Stimulated activated CD4-positive, alpha-beta T cell treated with anti-CD3 and anti-CD28 coated beads, TNF-alpha, amount 100 ng/mL, for 4 hours (primary cell): ENCODE data around the gene RBL1.
A peak's percentile ranks its signal among the peaks of the same experiment; 100 is the strongest.
"Not testable (repeated sequence)": the region's sequence is repeated elsewhere in the genome, so short reads cannot be mapped to it uniquely, and the experiment has no call there.

ENCODE experiments used
- DNase-seq, 3 experiments: peaks; one replicate each; pipeline ENCODE4 v3.0.0-alpha.2; 2020; ENCODE audit warnings: low read depth in 3 of 3

Gene RBL1

DNA sequence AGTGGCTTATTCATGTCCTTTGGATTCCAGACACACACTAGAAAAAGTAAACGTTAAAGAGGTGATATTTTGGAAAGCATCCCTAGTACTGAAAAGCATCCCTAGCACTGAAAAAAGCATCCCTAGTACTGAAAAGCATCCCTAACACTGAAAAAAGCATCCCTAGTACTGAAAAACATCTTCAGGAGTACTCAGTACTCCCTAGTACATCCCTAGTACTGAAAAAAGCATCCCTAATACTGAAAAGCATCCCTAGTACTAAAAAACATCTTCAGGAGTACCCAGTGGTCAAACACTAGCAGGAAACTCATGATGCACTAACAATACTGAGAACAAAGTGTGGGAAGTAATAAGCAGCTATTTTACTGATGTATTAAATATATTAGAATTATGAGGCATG, 98.7 kb downstream of the RBL1 start:
- DNase-seq = no peak

DNA sequence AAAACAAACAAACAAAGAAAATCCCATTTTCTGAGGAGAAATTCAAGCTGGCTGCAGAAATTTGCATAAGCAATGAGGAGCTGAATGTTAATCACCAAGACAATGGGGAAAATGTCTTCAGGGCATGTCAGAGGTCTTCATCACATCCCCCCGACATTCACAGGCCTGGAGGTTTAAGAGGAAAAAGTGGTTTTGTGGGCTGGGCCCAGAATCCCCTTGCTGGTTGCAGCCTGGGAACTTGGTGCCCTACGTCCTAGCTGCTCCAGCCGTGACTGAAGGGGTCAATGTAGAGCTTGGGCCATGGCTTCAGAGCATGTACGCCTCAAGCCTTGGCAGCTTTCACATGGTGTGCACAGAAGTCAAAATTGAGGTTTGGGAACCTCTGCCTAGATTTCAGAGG, 101.6 kb downstream of the RBL1 start:
- not testable (repeated sequence) for DNase-seq

DNA sequence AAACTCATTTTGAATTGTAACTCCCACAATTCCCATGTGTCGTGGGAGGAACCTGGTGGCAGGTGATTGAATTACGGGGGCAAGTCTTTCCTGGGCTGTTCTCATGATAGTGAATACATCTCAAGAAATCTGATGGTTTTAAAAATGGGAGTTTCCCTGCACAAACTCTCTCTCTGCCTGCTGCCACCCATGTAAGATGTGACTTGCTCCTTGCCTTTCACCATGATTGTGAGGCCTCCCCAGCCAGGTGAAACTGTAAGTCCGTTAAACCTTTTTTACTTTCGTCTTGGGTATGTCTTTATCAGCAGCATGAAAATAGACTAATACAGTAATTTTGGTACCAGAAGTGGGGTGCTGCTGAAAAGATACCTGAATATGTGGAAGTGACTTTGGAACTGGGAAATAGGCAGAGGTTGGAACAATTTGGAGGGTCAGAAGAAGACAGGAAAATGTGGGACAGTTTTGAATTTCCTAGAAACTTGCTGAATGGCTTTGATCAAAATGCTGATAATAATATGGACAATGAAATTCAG, 102.9 kb downstream of the RBL1 start:
- DNase-seq = no peak

DNA sequence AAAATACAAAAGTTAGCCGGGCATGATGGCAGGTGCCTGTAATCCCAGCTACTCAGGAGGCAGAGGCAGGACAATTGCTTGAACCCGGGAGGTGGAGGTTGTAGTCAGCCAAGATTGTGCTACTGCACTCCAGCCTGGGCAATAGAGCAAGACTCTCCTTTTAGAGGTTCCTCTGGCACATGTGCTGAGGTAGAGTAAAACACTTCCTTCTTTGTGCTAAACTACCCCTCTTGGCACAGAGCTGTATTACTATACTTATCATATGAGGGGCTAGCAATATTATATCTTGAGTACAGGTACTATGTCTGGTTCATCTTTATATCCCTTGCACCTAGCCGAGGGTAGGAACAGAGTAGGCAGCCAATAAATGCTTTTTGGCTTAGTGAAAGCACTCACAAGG, 104.1 kb downstream of the RBL1 start:
- no peak for DNase-seq

DNA sequence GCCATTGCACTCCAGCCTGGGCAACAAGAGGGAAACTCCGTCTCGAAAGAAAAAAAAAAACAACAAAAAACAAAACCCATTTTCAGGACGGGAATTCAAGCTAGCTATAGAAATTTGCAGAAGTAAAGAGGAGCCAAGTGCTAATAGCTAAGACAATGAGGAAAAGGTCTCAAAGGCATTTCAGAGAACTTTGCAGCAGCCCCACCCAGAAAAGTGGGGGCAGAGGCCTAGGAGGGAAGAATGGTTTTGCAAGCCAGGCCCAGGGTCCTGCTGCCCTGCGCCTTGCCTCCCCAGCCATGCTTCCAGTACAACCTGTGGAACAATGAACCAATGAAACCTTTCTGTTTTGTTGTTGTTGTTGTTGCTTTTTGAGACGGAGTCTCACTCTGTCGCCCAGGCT, 106.0 kb downstream of the RBL1 start:
- no peak for DNase-seq

DNA sequence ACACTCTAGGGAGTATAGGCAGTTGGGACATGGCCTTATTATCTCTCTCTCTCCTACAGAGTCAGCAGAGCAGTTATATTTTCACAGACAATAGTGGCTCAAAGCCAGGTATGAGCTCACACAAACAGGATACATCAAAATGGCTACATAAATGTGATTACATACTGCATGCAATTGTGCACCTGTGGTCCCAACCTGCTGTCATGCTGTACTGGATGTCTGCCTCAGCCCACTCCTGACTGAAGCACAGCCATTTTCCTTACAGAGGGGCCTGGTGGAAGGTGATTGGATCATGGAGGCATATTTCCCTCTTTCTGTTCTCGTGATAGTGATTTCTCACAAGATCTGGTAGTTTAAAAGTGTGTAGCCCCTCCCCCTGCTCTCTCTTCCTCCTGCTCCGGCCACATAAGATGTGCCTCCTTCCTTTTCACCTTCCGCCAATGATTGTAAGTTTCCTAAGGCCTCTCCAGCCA, 107.3 kb downstream of the RBL1 start:
- no peak for DNase-seq

DNA sequence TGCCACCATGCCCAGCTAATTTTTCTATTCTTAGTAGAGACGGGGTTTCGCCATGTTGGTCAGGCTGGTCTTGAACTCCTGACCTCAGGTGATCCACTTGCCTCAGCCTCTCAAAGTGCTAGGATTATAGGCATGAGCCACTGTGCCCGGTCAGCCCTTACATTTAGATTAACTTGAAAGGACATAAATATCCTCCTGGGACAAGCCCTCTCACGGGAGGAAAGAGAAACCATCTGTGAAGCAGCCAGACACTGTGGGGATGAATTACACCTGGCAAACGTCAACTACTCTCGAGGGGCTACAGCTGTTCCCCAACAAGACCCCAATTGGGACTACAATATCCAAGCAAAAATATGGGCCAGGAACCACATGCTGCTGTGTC, 111.5 kb downstream of the RBL1 start:
- DNase-seq = no peak

DNA sequence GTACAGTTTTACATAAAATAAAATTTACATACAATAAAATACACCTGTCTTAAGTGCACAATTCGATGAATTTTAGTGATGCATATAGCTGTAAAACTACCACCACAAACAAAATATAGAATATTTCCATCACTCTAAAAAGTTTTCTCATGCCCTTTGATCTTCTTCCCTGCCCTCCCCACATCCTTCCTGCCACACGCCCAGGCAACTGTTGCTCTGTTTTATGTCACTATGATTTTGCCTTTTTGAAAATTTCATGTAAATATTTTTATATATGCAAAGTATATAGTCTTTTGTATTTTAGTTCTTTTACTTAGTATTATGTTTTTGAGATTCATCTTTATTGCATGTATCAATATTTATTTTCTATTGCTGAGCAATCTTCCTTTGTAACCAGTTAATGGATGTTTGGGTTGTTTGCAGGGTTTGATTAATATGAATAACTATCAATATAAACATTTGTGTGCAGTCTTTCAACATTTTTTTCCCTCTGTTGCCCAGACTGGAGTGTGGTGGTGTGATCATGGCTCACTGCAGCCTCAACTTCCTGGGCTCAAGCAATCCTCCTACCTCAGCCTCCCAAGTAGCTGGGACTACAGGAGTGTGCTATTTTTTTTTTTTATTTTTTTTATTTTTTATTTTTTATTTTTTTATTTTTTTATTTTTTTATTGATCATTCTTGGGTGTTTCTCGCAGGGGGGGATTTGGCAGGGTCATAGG, 120.5 kb downstream of the RBL1 start:
- peak in 2 of 3 experiments; percentile 31 to 35 for DNase-seq

DNA sequence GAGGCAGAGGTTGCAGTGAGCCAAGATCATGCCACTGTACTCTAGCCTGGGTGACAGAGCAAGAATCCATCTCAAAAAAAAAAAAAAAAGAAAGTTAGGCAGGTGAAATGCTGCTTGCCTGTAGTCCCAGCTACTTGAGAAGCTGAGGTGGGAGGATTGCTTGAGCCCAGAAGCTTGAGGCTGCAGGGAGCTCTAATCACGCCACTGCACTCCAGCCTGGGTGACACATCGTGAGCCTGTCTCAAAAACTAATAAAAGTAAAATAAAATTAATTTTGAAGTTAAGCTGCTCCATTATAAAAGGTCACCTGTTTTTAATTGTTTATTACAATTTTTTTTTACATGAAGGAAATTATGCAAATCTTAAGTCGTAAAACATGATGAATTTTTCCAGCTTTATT, 121.1 kb downstream of the RBL1 start:
- DNase-seq = no peak

DNA sequence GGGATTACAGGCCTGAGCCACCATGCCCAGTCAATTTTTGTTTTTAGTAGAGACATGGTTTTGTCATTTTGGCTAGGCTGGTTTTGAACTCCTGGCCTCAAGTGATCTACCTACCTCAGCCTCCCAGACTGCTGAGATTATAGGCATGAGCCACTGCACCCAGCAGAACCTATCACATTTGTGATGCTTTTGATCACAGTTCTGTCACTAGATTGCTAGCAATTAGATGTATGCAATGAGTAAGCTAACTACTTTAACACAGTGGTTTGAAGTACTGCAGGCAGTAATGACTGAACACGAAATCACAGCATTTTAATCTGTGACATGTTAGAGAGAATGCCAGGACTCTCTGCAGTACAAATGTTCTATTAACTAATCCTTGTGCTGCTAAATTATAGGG, 124.7 kb downstream of the RBL1 start:
- DNase-seq = no peak

DNA sequence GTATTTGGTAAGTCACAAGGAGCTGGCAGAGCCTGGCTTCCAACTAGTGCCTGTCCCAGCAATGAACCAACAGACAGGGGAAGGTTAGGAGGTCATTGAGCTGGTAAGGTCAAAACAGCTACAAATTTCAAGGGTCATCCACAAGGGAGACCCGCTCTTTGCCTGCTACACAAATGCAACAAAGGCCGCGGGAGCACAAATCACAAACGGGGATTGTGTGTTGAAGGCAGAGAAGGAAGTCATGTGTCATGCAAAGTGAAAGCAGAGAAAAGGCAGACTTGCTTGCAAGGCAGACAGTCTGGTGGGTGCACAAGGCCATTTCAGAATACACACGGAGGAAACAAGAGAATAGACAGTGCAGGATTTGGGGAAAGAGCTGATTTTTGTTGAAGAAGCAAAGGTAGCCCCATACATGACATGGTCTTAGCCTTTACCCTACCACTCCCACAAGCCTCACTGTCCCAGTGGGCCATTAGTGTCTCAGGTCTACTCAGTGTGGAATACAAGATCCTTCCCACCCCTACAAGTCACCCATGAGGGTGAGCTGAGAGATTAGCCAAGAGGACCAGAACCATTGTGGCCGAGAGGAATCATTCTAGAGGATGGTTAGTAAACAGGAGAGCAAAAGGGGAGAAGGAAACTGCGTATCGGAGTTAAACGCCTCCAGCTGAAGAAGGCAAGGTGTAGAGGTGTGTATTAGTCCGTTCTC, 126.2 kb downstream of the RBL1 start:
- peak in 1 of 3 experiments; percentile 18 for DNase-seq

DNA sequence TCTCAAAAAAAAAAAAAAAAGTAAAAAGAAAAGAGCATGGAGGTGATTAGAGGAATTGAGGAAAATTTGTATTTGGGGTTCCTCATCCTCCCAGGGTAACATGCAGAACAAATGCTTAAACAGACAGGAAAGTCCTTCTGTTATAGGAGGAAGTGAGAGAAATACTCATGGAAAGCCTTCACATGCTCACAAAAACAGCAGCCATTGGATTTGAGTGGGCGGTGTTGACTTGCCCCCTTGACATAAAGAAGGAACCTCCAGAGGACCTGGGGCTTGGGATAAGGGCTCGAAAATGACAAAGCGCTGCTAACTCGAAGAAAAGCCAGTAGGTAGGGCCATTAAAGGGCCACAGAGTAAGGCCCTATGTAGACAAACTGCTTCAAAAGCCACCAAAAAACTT, 126.7 kb downstream of the RBL1 start:
- no peak for DNase-seq

DNA sequence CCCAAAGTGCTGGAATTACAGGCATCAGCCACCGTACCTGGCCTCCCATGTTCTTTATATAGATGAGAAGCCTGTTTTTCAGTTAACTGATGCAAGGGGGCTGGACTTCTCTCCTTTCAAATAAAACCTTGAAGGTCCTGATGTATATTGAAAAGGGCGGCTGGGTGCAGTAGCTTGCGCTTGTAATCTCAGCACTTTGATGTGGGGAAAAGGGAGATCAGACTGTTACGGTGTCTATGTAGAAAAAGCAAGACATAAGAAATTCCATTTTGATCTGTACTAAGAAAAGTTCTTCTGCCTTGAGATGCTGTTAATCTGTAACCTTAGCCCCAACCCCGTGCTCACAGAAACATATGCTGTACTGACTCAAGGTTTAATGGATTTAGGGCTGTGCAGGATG, 128.2 kb downstream of the RBL1 start:
- no peak for DNase-seq

DNA sequence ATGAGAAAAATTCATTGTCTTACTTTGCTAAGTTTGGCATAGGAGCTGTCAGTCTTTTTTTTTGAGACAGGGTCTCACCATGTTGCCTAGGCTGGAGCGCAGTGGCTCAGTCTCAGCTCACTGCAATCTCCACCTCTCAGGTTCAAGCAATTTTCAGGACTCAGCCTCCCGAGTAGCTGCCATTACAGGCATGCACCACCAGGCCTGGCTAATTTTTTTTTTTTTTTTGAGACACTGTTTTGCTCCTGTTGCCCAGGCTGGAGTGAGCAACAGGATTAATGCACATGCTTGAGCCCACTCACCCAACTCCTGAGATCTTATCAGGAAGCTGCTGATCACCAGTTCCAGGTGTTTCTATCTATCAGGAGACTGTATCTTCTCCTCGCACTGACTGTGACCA, 128.8 kb downstream of the RBL1 start:
- not testable (repeated sequence) for DNase-seq

DNA sequence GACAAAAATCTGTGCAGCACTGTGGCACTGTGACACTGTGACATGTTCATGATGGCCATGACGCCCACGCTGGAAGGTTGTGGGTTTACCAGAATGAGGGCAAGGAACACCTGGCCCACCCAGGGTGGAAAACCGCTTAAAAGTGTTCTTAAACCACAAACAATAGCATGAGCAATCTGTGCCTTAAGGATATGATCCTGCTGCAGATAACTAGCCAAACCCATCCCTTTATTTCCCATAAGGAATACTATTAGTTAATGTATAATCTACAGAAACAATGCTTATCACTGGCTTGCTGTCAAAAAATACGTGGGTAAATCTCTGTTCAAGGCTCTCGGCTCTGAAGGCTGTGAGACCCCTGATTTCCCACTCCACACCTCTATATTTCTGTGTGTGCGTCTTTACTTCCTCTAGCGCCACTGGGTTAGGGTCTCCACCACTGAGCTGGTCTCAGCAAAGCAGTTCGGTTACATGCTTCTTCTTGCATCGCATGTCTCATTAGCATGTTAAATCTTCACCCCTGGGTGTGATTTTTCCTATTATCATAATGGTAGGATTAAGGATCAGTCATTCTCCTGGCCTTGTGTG, 133.3 kb downstream of the RBL1 start:
- DNase-seq = not testable (repeated sequence)

DNA sequence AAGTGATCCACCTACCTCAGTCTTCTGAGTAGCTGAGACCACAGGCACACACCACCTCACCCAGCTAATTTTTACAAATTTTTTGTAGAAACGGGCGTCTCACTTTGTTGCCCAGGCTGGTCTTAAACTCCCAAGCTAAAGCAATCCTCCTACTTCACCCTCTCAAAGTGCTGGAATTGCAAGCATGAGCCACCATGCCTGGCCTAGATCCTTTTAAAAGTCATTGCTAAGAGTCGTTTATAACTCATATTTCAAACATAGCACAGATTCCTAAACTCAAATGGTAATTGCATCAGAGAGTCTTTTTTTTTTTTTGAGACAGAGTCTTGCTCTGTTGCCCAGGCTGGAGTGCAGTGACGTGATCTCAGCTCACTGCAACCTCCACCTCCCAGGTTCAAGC, 136.6 kb downstream of the RBL1 start:
- no peak for DNase-seq

DNA sequence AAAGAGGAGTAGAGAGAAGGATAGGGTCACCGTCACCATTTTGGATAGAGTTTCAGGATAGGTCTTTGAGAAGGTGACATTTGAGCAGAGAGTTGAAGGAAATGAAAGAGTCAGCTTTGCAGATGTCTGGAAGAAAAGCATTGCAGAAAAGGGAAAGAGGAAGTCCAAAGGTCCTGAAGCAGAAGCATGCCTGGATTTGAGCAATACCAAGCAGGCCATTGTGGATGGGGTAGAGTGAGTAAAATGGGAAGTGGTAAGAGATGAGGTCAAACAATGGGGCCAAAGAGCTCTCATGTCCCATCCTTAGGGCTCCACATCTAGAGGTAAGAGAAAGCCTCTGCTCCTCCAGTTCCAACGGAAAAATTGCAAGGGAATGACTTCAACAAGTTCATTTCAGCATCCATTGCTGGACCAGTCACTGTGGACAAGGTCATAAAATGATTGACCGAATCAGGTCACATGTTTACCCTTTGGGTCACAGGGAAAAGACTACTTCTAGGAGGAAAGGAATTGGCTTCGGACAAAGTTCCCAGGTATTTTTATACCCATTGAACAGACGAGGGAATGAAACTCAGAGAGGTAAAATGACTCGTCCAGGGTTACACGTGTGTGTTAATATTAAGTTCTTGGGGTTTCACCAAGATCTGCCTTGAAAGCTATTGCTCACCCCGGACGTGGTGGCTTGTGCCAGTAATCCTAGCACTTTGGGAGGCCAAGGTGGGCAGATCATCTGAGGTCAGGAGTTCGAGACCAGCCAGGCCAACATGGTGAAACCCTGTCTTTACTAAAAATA, 137.7 kb downstream of the RBL1 start:
- DNase-seq = no peak

DNA sequence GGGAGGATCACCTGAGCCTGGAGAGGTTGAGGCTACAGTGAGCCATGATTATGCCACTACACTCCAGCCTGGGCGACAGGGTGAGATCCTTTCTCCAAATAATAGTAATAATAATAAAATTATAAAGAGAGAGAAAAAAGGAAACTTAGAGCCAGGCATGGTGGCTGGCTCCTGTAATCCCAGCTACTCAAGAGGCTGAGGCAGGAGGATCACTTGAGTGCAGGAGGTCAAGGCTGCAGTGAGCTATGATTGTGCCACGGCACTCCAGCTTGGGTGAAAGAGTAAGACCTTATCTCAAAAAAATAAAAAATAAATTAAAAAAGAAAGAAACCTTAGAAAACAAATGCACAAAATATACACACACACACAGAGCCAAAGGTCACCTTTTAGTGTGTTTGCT, 139.1 kb downstream of the RBL1 start:
- no peak for DNase-seq

DNA sequence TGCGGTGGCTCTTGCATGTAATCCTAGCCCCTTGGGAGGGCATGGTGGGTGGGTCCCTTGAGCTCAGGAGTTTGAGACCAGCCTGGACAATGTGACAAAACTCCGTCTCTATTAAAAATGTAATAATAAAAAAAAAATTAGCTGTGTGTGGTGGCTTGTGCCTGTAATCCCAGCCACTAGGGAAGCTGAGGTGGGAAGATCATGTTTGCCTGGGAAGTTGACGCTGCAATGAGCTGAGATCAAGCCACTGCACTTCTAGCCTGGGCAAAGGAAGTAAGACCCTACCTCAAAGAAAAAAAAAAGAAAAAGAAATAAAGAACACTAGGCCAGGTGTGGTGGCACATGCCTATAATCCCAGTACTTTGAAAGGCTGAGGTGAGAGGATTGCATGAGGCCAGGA, 139.8 kb downstream of the RBL1 start:
- DNase-seq = no peak

DNA sequence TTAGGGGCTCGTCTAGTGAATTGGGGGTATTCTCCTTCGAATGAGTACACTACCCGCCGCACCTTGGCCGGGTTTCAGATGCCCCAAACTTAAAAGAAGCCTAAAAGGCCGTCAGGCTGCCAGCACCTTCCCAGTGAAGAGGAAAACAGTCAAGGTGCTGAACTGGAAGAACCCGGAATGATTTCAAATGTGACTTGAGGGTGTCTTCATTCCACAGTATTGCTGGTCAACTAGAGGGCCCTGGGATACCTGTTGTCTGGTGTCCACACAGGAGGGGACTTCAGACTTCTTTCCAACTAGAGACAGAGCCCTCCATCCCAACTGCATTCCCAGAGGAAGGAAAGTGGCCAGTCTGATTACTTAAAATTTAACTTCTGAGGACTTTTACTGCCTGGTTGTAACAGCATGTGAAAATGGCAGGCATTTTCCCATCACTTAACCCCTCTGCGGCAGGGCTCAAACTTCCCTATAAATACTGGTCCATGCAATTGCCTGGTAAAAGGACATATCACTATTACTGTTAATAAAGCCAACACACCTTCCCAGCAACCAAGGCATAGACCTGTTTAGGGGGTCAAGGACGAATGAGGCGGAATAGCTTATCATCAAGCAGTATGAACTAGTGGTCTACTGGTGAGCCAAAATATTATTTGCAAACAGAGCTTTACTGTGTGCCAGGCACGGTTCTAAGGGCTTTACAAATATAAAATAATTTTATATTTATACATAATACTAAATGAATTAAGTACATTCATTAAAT, 143.6 kb downstream of the RBL1 start:
- no peak for DNase-seq
